ENCODE data around the gene RNPEP.
"Not testable (repeated sequence)": the region's sequence is repeated elsewhere in the genome, so short reads cannot be mapped to it uniquely, and the experiment has no call there.

RNPEP gene

GRCh38 chr1:202037706-202038296 lies 55.4 kb downstream of the RNPEP start:
- DNase-seq = no peak

GRCh38 chr1:202038688-202039346 lies 56.4 kb downstream of the RNPEP start:
- no peak for DNase-seq

- no peak for DNase-seq
Measured at GRCh38 chr1:202045705-202046104, 63.3 kb downstream of the RNPEP start.

- DNase-seq = no peak
Measured at GRCh38 chr1:202046227-202046626, 63.8 kb downstream of the RNPEP start.

- no peak for DNase-seq
Measured at GRCh38 chr1:202046748-202047708, 64.6 kb downstream of the RNPEP start.

GRCh38 chr1:202047977-202048376 lies 65.5 kb downstream of the RNPEP start:
- DNase-seq = no peak

- no peak for DNase-seq
Measured at GRCh38 chr1:202049129-202049528, 66.7 kb downstream of the RNPEP start.

GRCh38 chr1:202054094-202054493 lies 71.6 kb downstream of the RNPEP start:
- no peak for DNase-seq

GRCh38 chr1:202054673-202055072 lies 72.2 kb downstream of the RNPEP start:
- DNase-seq = not testable (repeated sequence)

Data from stimulated activated CD4-positive, alpha-beta T cell treated with anti-CD3 and anti-CD28 coated beads, Interleukin-4, amount 100 ng/mL, for 24 hours (primary cell).